HG03139 (cell line): Measurements from ENCODE around the gene SLC35E1.

Experiments used
- ATAC-seq: cut with Tn5 transposase; IDR thresholded peaks from one replicate; pipeline ENCODE4 v1.9.1; 2021; ENCODE audit not compliant: unreplicated experiment

Gene SLC35E1

GRCh38 chr19:16572332-16573211, at the start of gene SLC35E1:
TSS of gene SLC35E1 (minus strand) at chr19:16572415. CDS start at chr19:16572364, 51 bp downstream.
- ATAC-seq, result peak; percentile 72

- no peak for ATAC-seq
Observed at GRCh38 chr19:16621165-16621800, 49.1 kb upstream of the SLC35E1 start.

GRCh38 chr19:16620584-16620983, 48.4 kb upstream of the SLC35E1 start:
- no peak for ATAC-seq

- no peak for ATAC-seq
Observed at GRCh38 chr19:16620018-16620417, 47.8 kb upstream of the SLC35E1 start.

GRCh38 chr19:16619457-16619856, 47.2 kb upstream of the SLC35E1 start:
- ATAC-seq, result no peak

- no peak for ATAC-seq
Observed at GRCh38 chr19:16618248-16618647, 46.0 kb upstream of the SLC35E1 start.

- no peak for ATAC-seq
Observed at GRCh38 chr19:16615808-16616207, 43.6 kb upstream of the SLC35E1 start.

GRCh38 chr19:16614941-16615340, 42.7 kb upstream of the SLC35E1 start:
- ATAC-seq, result no peak

GRCh38 chr19:16613841-16614240, 41.6 kb upstream of the SLC35E1 start:
- no peak for ATAC-seq

- ATAC-seq, result no peak
Observed at GRCh38 chr19:16612636-16613035, 40.4 kb upstream of the SLC35E1 start.

- no peak for ATAC-seq
Observed at GRCh38 chr19:16611121-16611520, 38.9 kb upstream of the SLC35E1 start.

GRCh38 chr19:16609511-16610200, 37.4 kb upstream of the SLC35E1 start:
- no peak for ATAC-seq

- no peak for ATAC-seq
Observed at GRCh38 chr19:16608290-16608739, 36.1 kb upstream of the SLC35E1 start.

GRCh38 chr19:16607819-16608218, 35.6 kb upstream of the SLC35E1 start:
- ATAC-seq, result no peak

- no peak for ATAC-seq
Observed at GRCh38 chr19:16605553-16605994, 33.4 kb upstream of the SLC35E1 start.

- ATAC-seq, result no peak
Observed at GRCh38 chr19:16605115-16605514, 32.9 kb upstream of the SLC35E1 start.

- no peak for ATAC-seq
Observed at GRCh38 chr19:16604615-16605014, 32.4 kb upstream of the SLC35E1 start.

- no peak for ATAC-seq
Observed at GRCh38 chr19:16603090-16603489, 30.9 kb upstream of the SLC35E1 start.

- no peak for ATAC-seq
Observed at GRCh38 chr19:16601378-16602052, 29.3 kb upstream of the SLC35E1 start.

- ATAC-seq, result no peak
Observed at GRCh38 chr19:16600824-16601223, 28.6 kb upstream of the SLC35E1 start.
